Ascending aorta (tissue), 2 donors: ENCODE data around the gene TLR1. TPM values are rescaled to one million over a fixed set of nuclear protein-coding genes. Genes with fewer than 3 reads are reported as not detected.
"Not testable (repeated sequence)": the region's sequence is repeated elsewhere in the genome, so short reads cannot be mapped to it uniquely, and the experiment has no call there.

ENCODE experiments used
- DNase-seq, 2 donors: peaks; one replicate each; pipeline ENCODE4 v3.0.0-alpha.2; 2019; ENCODE audit warnings: low spot score in 2 of 2
- H3K27ac ChIP-seq, 2 donors: fragments of 200-600 bp; sonication (generic); one replicate each; pipeline ENCODE4 v1.5.1; 2016 to 2017; ENCODE audit warnings: mild to moderate bottlenecking in 1 of 2
- H3K27me3 ChIP-seq: fragments of 200-600 bp; sonication (generic); one replicate; pipeline ENCODE4 v1.5.1; 2017
- H3K36me3 ChIP-seq, 2 donors: fragments of 200-600 bp; sonication (generic); one replicate each; pipeline ENCODE4 v1.5.1; 2016
- H3K4me1 ChIP-seq, 2 donors: fragments of 200-600 bp; sonication (generic); one replicate each; pipeline ENCODE4 v1.5.1; 2016 to 2017; ENCODE audit warnings: mild to moderate bottlenecking in 1 of 2
- H3K4me3 ChIP-seq, 2 donors: fragments of 200-600 bp; sonication (generic); one replicate each; pipeline ENCODE4 v1.5.1; 2016 to 2017; ENCODE audit warnings: mild to moderate bottlenecking in 1 of 2
- H3K9me3 ChIP-seq, 2 donors: fragments of 200-600 bp; sonication (generic); one replicate each; pipeline ENCODE4 v1.5.1; 2016
- intact Hi-C: fragments of 100-400 bp; cut with DNase I; formaldehyde crosslinking; loops from one replicate; pipeline ENCODE4 v1.15.1; 2023
- total RNA-seq: library from RNA; depleted of rRNA; stranded (reverse); fragments of >200 nt; gene quantifications from one replicate; pipeline ENCODE4 v1.1.0, GENCODE V29; 2016
- TF ChIP-seq, protein P1 (sequence below), 3 experiments: fragments of 200-600 bp in 2 of 3; fragments of 450-650 bp in 1 of 3; sonication (generic) in 2 of 3; IDR thresholded peaks; one replicate each; pipeline ENCODE4 v1.5.1; 2016 to 2019; ENCODE audit warnings: antibody characterized with exemption in 3 of 3, mild to moderate bottlenecking in 1 of 3, moderate library complexity in 1 of 3

TLR1 gene
- total RNA-seq, 1 donor from 2014 or later: 1.1 TPM

DNA sequence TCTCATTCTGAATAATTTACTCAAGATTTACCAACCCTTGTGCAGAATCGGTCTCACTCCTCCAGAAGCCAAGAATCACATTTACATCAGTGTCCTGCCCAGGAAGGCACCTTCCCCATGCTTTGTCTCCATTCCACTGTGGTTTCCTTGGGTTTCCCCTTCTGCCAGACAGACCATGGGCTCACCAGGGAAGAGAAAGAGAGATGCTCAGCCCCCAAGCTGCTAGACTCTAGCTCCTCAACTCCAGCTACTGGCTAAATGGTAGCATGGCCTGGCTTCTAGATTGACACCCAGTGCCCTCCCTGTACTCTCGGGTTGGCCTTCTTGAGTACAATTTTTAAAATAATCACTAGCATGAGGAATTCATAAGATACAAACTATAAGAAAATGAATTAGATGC lies 34.7 kb downstream of the TLR1 start:
- Histone ChIP-seq H3K9me3 (no peaks in the 10 kb centered on the region), H3K27me3 (no peaks in the 10 kb centered on the region), H3K4me1 (no peaks in the 10 kb centered on the region), H3K36me3 (no peaks in the 10 kb centered on the region), H3K4me3 (no peak overlapping the region), H3K27ac (no peak overlapping the region)
- intact Hi-C loops: no loop called here
- no peak for DNase-seq
- TF ChIP-seq, protein P1, sequence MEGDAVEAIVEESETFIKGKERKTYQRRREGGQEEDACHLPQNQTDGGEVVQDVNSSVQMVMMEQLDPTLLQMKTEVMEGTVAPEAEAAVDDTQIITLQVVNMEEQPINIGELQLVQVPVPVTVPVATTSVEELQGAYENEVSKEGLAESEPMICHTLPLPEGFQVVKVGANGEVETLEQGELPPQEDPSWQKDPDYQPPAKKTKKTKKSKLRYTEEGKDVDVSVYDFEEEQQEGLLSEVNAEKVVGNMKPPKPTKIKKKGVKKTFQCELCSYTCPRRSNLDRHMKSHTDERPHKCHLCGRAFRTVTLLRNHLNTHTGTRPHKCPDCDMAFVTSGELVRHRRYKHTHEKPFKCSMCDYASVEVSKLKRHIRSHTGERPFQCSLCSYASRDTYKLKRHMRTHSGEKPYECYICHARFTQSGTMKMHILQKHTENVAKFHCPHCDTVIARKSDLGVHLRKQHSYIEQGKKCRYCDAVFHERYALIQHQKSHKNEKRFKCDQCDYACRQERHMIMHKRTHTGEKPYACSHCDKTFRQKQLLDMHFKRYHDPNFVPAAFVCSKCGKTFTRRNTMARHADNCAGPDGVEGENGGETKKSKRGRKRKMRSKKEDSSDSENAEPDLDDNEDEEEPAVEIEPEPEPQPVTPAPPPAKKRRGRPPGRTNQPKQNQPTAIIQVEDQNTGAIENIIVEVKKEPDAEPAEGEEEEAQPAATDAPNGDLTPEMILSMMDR (IDR thresholded peaks at IDR 0.05): no peak

GRCh38 chr4:38769441-38769840 lies 35.1 kb downstream of the TLR1 start:
- H3K9me3 ChIP-seq: no peaks in the 10 kb centered on the region
- TF ChIP-seq, protein P1 (IDR thresholded peaks at IDR 0.05): no peak
- no peak overlapping the region for H3K27ac ChIP-seq
- no peak for DNase-seq
- H3K4me1 ChIP-seq: no peaks in the 10 kb centered on the region
- no peaks in the 10 kb centered on the region for H3K27me3 ChIP-seq
- intact Hi-C loops: no loop called here
- H3K4me3 ChIP-seq: no peak overlapping the region
- H3K36me3 ChIP-seq: no peaks in the 10 kb centered on the region

- Histone ChIP-seq H3K4me3 (no peak overlapping the region), H3K27me3 (no peaks in the 10 kb centered on the region), H3K9me3 (no peaks in the 10 kb centered on the region), H3K27ac (no peak overlapping the region), H3K36me3 (no peaks in the 10 kb centered on the region), H3K4me1 (no peaks in the 10 kb centered on the region)
- intact Hi-C loops: no loop called here
- TF ChIP-seq, protein P1 (IDR thresholded peaks at IDR 0.05): no peak
- no peak for DNase-seq
Measured at GRCh38 chr4:38768968-38769394, 35.6 kb downstream of the TLR1 start.

DNA sequence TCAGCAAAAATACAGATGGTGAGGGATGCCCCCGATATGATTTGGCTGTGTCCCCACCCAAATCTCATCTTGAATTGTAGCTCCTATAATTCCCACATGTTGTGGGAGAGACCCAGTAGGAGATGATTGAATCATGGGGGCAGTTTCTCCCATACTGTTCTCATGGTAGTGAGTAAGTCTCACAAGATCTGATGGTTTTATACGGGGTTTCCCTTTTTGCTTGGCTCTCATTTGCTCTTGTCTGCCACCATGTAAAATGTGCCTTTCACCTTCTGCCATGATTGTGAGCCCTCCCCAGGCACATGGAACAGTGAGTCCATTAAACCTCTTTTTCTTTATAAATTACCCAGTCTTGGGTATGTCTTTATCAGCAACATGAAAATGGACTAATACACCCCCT lies 37.7 kb downstream of the TLR1 start:
- H3K4me3 ChIP-seq, H3K36me3 ChIP-seq, H3K27me3 ChIP-seq, DNase-seq, H3K27ac ChIP-seq, H3K4me1 ChIP-seq, H3K9me3 ChIP-seq, intact Hi-C loops: not testable (repeated sequence)

DNA sequence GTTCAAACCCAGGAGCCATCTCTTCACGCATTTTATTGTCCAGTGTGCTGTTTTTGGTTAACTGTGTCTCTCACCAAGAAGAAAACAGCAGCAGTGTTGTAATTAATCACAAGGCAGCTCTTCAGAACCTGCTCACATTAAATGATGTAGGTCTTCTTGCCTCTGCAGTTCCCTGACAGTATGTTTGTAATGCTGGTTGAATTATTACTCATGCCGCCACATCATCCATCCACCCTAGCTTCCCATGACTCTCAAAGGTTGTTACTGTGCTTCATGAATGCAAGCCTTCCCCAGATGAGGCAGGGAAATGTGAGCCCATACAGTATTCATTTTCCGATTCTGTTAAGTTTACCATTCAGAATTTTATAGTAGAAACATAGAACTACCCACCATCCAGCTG lies 39.2 kb downstream of the TLR1 start:
- Histone ChIP-seq H3K27me3 (no peaks in the 10 kb centered on the region), H3K27ac (no peak overlapping the region), H3K36me3 (no peaks in the 10 kb centered on the region), H3K4me3 (no peak overlapping the region), H3K9me3 (no peaks in the 10 kb centered on the region), H3K4me1 (no peaks in the 10 kb centered on the region)
- intact Hi-C loops: no loop called here
- TF ChIP-seq, protein P1 (IDR thresholded peaks at IDR 0.05): no peak
- DNase-seq: no peak

GRCh38 chr4:38764277-38764676 lies 40.3 kb downstream of the TLR1 start:
- Histone ChIP-seq H3K27me3 (no peaks in the 10 kb centered on the region), H3K4me1 (no peaks in the 10 kb centered on the region), H3K36me3 (no peaks in the 10 kb centered on the region), H3K9me3 (no peaks in the 10 kb centered on the region), H3K27ac (no peak overlapping the region), H3K4me3 (no peak overlapping the region)
- TF ChIP-seq, protein P1 (IDR thresholded peaks at IDR 0.05): no peak
- intact Hi-C loops: no loop called here
- no peak for DNase-seq
